Sigmoid colon (tissue), 7 donors: ENCODE measurements around the gene CHD3. TPM values are rescaled to one million over a fixed set of nuclear protein-coding genes. Genes with fewer than 3 reads are reported as not detected.

Experiments
- DNase-seq: peaks from one replicate; pipeline ENCODE4 v3.0.0-alpha.2; 2019
- H3K27ac ChIP-seq, 4 donors: fragments of 200-600 bp; sonication (generic); one replicate each; pipeline ENCODE4 v1.5.1; 2016 to 2019; ENCODE audit warnings: mild to moderate bottlenecking in 1 of 4
- H3K27me3 ChIP-seq, 3 donors: fragments of 200-600 bp; sonication (generic); one replicate each; pipeline ENCODE4 v1.5.1; 2019; ENCODE audit warnings: mild to moderate bottlenecking in 1 of 3
- H3K36me3 ChIP-seq, 4 donors: fragments of 200-600 bp; sonication (generic); one replicate each; pipeline ENCODE4 v1.5.1; 2016 to 2019
- H3K4me1 ChIP-seq, 4 donors: fragments of 200-600 bp; sonication (generic); one replicate each; pipeline ENCODE4 v1.5.1; 2017 to 2019
- H3K4me3 ChIP-seq, 4 donors: fragments of 200-600 bp; sonication (generic); one replicate each; pipeline ENCODE4 v1.5.1; 2017 to 2019; ENCODE audit warnings: mild to moderate bottlenecking in 2 of 4, moderate library complexity in 1 of 4
- H3K9me3 ChIP-seq, 4 donors: fragments of 200-600 bp in 3 of 4; sonication (generic) in 3 of 4; one replicate each; pipeline versions ENCODE4 v1.5.1 to v1.6.1; 2013 to 2019
- CTCF ChIP-seq, 4 experiments: fragments of 450-650 bp in 3 of 4; fragments of 200-600 bp in 1 of 4; IDR thresholded peaks; one replicate each; pipeline ENCODE4 v1.5.1; 2016 to 2019; ENCODE audit warnings: antibody characterized with exemption in 4 of 4, mild to moderate bottlenecking in 3 of 4, moderate library complexity in 2 of 4
- EP300 ChIP-seq, 4 donors: sonication (generic); formaldehyde crosslinking; IDR thresholded peaks; one replicate each; pipeline ENCODE4 v1.6.1; 2017; ENCODE audit warnings: antibody characterized with exemption in 4 of 4
- POLR2A ChIP-seq, 2 donors: fragments of 450-650 bp; IDR thresholded peaks; one replicate each; pipeline ENCODE4 v1.6.1; 2016; ENCODE audit warnings: antibody characterized with exemption in 2 of 2, mild to moderate bottlenecking in 2 of 2, moderate library complexity in 2 of 2
- POLR2AphosphoS5 ChIP-seq, 4 donors: sonication (generic); formaldehyde crosslinking; IDR thresholded peaks; one replicate each; pipeline ENCODE4 v1.6.1; 2017; ENCODE audit warnings: antibody characterized with exemption in 4 of 4
- WGBS, 2 donors: extraction: QIAGEN DNeasy Blood & Tissue Kit; methylation state at CpG; one replicate each; pipeline ENCODE4 v1.1.7; 2013; 5-methylcytosine and 5-hydroxymethylcytosine counted together
- intact Hi-C: fragments of 100-400 bp; cut with DNase I; formaldehyde crosslinking; loops from one replicate; pipeline ENCODE4 v1.15.1; 2023
- polyA plus RNA-seq, 3 donors: library from polyadenylated mRNA; stranded (reverse); fragments of 200-250 nt; gene quantifications; one replicate each; pipeline ENCODE4 v1.2.3, GENCODE V29; 2013
- total RNA-seq, 4 donors: library from RNA; depleted of rRNA; stranded (reverse); fragments of >200 nt; gene quantifications; one replicate each; pipeline ENCODE4 v1.1.0, GENCODE V29; 2016
- donor health status: healthy with polysubstance abuse.
- donor health status: Bipolar disorder and iron deficiency.
- donor health status: healthy.

CHD3 gene
- total and polyA plus RNA-seq, 7 donors: 33.8 to 147 (median 97.2) TPM

GRCh38 chr17:7849130-7849750 is 39.3 kb upstream of the CHD3 start:
- WGBS, 2 donors: 84 to 90% methylated on average over 35 of the region's 35 CpGs
- no peaks in the 10 kb centered on the region for H3K9me3 ChIP-seq
- H3K4me3 ChIP-seq: no peak overlapping the region
- peak; percentile 59 for DNase-seq
- TF ChIP-seq CTCF (IDR thresholded peaks at IDR 0.05) (no peak), POLR2AphosphoS5 (IDR thresholded peaks at IDR 0.05) (no peak), POLR2A (IDR thresholded peaks at IDR 0.05) (no peak), EP300 (IDR thresholded peaks at IDR 0.05) (no peak)
- peak overlapping the region in 1 of 4 donors; percentile 5 for H3K27ac ChIP-seq
- H3K36me3 ChIP-seq: peaks cover 45 to 86% (median 64%) of the 10 kb centered on the region in 4 donors
- H3K4me1 ChIP-seq: peaks cover 0 to 30% (median 24%) of the 10 kb centered on the region in 4 donors
- H3K27me3 ChIP-seq: no peaks in the 10 kb centered on the region
- intact Hi-C loops: no loop called here

- no peaks in the 10 kb centered on the region for H3K27me3 ChIP-seq
- no peaks in the 10 kb centered on the region for H3K9me3 ChIP-seq
- H3K4me1 ChIP-seq: peaks cover 0 to 32% (median 28%) of the 10 kb centered on the region in 4 donors
- intact Hi-C loops: loop anchor here (10.0 kb wide), 1 partner anchor 265 kb away; the partner anchor contains the start of gene MPDU1
- H3K36me3 ChIP-seq: peaks cover 45 to 86% (median 64%) of the 10 kb centered on the region in 4 donors
- 83 to 91% methylated on average over 12 of the region's 12 CpGs for WGBS, 2 donors
- peak; percentile 46 for DNase-seq
- TF ChIP-seq POLR2AphosphoS5 (IDR thresholded peaks at IDR 0.05) (no peak), EP300 (IDR thresholded peaks at IDR 0.05) (no peak), POLR2A (IDR thresholded peaks at IDR 0.05) (no peak), CTCF (IDR thresholded peaks at IDR 0.05) (no peak)
- H3K27ac ChIP-seq: peak overlapping the region in 1 of 4 donors; percentile 5
- no peak overlapping the region for H3K4me3 ChIP-seq
Observed at GRCh38 chr17:7849751-7850504, 38.7 kb upstream of the CHD3 start.

- TF ChIP-seq CTCF (IDR thresholded peaks at IDR 0.05): no peak
- TF ChIP-seq EP300 (IDR thresholded peaks at IDR 0.05): no peak
- no peak for TF ChIP-seq POLR2A (IDR thresholded peaks at IDR 0.05)
- TF ChIP-seq POLR2AphosphoS5 (IDR thresholded peaks at IDR 0.05): no peak
- H3K4me3 ChIP-seq: no peak overlapping the region
- peak overlapping the region in 2 of 4 donors; percentile 61 to 64 for H3K27ac ChIP-seq
- peaks cover 45 to 81% (median 61%) of the 10 kb centered on the region in 4 donors for H3K36me3 ChIP-seq
- WGBS, 2 donors: 89 to 92% methylated on average over 17 of the region's 17 CpGs
- peaks cover 0 to 32% (median 28%) of the 10 kb centered on the region in 4 donors for H3K4me1 ChIP-seq
- DNase-seq: peak; percentile 66
- no peaks in the 10 kb centered on the region for H3K27me3 ChIP-seq
- no peaks in the 10 kb centered on the region for H3K9me3 ChIP-seq
- intact Hi-C loops: loop anchor here (1.0 to 10.0 kb wide), 2 partner anchors 29 to 266 kb away; partner anchors contain the start of gene MPDU1
Observed at GRCh38 chr17:7850701-7851437, 37.7 kb upstream of the CHD3 start.

- H3K27ac ChIP-seq: peak overlapping the region; percentile 4 to 64 (median 47)
- peaks cover 0 to 37% (median 32%) of the 10 kb centered on the region in 4 donors for H3K4me1 ChIP-seq
- peak overlapping the region in 1 of 4 donors; percentile 19 for H3K4me3 ChIP-seq
- WGBS, 2 donors: 10 to 17% methylated on average over 60 of the region's 60 CpGs
- peaks cover 45 to 73% (median 54%) of the 10 kb centered on the region in 4 donors for H3K36me3 ChIP-seq
- peak; percentile 95 for DNase-seq
- intact Hi-C loops: loop anchor here (1.0 to 10.0 kb wide), 2 partner anchors 29 to 267 kb away; partner anchors contain the start of gene MPDU1
- no peaks in the 10 kb centered on the region for H3K9me3 ChIP-seq
- TF ChIP-seq CTCF (IDR thresholded peaks at IDR 0.05): peak; percentile 96 to 99 (median 98)
- no peak for TF ChIP-seq POLR2A (IDR thresholded peaks at IDR 0.05)
- peak in 3 of 4 donors; percentile 66 to 71 (median 68) for TF ChIP-seq POLR2AphosphoS5 (IDR thresholded peaks at IDR 0.05)
- TF ChIP-seq EP300 (IDR thresholded peaks at IDR 0.05): no peak
- H3K27me3 ChIP-seq: no peaks in the 10 kb centered on the region
Observed at GRCh38 chr17:7851438-7852261, 36.9 kb upstream of the CHD3 start.
